Epithelial cell of esophagus (primary cell): ENCODE measurements around the gene BTNL8.

Experiments
- DNase-seq: peaks from one replicate; pipeline ENCODE4 v3.0.0; 2010; ENCODE audit warnings: low read depth
- H3K4me3 ChIP-seq: 2 replicates; pipeline ENCODE4 v1.5.1; 2011; ENCODE audit warnings: mild to moderate bottlenecking, low read length, control low read depth
- TF ChIP-seq, protein P1 (sequence below): IDR thresholded peaks from 2 replicates; pipeline ENCODE4 v1.5.1; 2011; ENCODE audit warnings: low read depth, mild to moderate bottlenecking, low read length, control low read depth, inconsistent platforms; ENCODE audit not compliant: insufficient read depth; ENCODE audit errors: missing control alignments

The BTNL8 gene

DNA sequence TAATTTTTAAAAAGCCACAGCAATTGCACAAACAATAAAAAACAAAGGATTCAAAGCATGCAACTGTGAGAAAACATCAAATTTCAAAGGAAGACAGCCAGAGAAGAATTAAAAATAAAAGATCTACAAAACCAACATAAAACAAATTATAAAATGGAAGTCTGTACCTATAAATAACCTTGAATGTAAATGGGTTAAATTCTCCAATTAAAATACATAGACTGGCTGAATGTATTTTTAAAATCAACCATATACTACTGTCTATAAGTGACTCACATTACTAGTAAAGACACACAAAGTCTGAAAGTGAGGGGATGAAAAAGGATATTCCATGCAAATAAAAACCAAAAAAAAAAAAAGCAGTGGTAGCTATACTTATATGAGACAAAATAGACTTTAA, 33.7 kb downstream of the BTNL8 start:
- TF ChIP-seq, protein P1, sequence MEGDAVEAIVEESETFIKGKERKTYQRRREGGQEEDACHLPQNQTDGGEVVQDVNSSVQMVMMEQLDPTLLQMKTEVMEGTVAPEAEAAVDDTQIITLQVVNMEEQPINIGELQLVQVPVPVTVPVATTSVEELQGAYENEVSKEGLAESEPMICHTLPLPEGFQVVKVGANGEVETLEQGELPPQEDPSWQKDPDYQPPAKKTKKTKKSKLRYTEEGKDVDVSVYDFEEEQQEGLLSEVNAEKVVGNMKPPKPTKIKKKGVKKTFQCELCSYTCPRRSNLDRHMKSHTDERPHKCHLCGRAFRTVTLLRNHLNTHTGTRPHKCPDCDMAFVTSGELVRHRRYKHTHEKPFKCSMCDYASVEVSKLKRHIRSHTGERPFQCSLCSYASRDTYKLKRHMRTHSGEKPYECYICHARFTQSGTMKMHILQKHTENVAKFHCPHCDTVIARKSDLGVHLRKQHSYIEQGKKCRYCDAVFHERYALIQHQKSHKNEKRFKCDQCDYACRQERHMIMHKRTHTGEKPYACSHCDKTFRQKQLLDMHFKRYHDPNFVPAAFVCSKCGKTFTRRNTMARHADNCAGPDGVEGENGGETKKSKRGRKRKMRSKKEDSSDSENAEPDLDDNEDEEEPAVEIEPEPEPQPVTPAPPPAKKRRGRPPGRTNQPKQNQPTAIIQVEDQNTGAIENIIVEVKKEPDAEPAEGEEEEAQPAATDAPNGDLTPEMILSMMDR, result no peak
- H3K4me3 ChIP-seq, result no peak overlapping the region
- DNase-seq, result no peak

DNA sequence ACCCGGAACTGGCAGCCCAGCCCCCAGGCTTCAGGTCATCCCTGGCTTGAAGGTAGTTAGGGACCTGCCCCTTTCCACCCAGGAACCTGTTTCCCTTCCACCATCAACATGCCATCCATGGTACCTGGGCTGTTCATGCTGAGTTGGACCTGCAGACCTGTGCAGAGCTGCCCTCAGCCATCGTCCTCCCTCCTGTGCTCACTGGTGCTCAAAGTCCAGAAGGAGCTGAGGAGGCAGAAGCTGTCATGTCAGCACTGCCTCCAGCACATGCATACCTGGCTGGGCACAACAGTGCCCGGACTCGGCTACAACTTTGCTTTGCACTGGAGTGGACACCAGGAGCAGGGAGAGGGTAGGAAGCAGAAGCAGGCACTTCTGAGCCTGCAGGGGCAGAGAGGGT, 36.2 kb downstream of the BTNL8 start:
- H3K4me3 ChIP-seq, result no peak overlapping the region
- DNase-seq, result no peak
- TF ChIP-seq, protein P1, result no peak

DNA sequence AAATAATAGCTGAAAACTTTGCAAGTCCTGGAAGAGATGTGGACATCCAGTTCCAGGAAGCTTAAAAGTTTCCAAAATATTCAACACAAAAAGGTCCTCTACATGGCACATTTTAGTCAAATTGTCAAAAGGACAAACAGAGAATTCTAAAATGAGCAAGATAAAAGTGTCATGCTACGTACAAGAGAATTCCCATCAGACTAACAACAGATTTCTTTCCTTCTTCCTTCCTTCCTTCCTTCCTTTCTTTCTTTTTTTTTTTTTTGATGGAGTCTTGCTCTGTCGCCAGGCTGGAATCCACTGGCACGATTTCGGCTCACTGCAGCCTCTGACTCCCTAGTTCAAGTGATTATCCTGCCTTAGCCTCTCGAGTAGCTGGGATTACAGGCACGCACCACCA, 39.3 kb downstream of the BTNL8 start:
- TF ChIP-seq, protein P1, result no peak
- H3K4me3 ChIP-seq, result no peak overlapping the region
- DNase-seq, result no peak

DNA sequence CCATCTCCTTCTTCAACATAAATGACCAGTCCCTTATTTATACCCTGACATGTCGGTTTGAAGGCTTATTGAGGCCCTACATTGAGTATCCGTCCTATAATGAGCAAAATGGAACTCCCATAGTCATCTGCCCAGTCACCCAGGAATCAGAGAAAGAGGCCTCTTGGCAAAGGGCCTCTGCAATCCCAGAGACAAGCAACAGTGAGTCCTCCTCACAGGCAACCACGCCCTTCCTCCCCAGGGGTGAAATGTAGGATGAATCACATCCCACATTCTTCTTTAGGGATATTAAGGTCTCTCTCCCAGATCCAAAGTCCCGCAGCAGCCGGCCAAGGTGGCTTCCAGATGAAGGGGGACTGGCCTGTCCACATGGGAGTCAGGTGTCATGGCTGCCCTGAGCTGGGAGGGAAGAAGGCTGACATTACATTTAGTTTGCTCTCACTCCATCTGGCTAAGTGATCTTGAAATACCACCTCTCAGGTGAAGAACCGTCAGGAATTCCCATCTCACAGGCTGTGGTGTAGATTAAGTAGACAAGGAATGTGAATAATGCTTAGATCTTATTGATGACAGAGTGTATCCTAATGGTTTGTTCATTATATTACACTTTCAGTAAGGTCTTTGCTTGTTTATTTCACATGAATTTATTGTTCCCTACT, 51.5 kb downstream of the BTNL8 start:
- TF ChIP-seq, protein P1, result no peak
- DNase-seq, result peak; percentile 21
- no peak overlapping the region for H3K4me3 ChIP-seq

DNA sequence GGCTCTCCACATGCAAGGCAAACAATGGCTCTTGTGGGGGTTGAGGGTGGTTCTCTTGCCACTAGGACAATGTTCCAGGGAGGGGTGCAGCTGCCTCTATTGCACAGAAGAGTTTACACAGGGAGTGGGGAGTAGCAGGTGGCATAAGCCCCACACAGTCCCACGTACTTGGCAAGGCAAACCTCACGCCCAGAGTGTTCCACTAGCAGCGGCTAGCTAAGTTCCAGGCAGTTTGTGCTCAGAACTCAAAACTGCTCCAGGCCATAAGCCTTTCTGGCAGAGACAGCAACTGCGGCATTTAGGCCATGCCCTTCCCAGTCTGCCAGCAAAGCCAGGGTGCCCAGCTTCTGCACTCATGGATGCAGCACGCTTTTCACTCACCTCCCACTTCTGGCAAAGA, 60.7 kb downstream of the BTNL8 start:
- no peak for DNase-seq
- TF ChIP-seq, protein P1, result no peak
- H3K4me3 ChIP-seq, result no peak overlapping the region

DNA sequence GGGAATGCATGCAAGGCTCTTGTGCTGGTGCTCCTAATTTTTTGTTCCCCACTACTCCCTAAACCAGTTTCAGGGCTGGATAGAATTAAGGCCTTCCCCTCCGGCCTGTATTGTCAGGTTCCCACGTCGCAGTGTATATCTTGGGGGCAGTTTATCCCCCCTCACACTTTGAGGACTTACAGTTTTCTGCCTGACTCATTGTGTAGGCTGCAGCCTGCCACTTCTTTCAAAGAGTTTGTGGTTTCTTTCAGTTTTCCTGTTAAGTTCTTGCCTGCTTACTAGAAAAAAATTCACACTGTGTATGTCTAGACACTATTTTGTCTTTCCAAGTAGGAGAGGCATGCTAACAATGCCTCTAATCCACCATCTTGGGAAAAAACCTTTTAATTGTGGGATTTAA, 61.2 kb downstream of the BTNL8 start:
- no peak overlapping the region for H3K4me3 ChIP-seq
- DNase-seq, result no peak
- TF ChIP-seq, protein P1, result no peak

DNA sequence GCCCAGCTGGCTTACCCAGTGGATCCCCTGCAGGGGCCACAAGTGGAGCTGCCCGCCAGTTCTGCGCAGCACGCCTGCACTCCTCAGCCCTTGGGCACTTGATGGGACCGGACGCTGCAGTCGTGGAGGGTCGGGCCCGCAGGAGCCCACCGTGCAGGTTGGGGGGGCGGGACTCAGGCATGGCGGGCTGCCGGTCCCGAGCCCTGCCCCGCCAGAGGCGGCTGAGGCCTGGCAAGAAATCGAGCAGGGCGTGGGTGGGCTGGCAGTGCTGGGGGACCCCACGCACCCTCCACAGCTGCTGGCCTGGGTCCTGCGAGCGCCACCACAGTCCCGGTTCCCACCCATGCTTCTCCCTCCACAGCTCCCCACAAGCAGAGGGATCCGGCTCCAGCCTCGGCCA, 70.4 kb downstream of the BTNL8 start:
- TF ChIP-seq, protein P1, result no peak
- H3K4me3 ChIP-seq, result no peak overlapping the region
- no peak for DNase-seq
